Lower leg skin (tissue), 3 donors: ENCODE results near the gene TPK1.

ENCODE experiments used
- POLR2A ChIP-seq, 2 donors: fragments of 450-650 bp; IDR thresholded peaks; one replicate each; pipeline ENCODE4 v1.6.1; 2016 to 2017; ENCODE audit warnings: antibody characterized with exemption in 2 of 2, mild to moderate bottlenecking in 1 of 2, moderate library complexity in 1 of 2
- TF ChIP-seq, protein P1 (sequence below), 3 donors: fragments of 450-650 bp; IDR thresholded peaks; one replicate each; pipeline ENCODE4 v1.5.1; 2016; ENCODE audit warnings: antibody characterized with exemption in 3 of 3, mild to moderate bottlenecking in 3 of 3, moderate library complexity in 2 of 3

DNA sequence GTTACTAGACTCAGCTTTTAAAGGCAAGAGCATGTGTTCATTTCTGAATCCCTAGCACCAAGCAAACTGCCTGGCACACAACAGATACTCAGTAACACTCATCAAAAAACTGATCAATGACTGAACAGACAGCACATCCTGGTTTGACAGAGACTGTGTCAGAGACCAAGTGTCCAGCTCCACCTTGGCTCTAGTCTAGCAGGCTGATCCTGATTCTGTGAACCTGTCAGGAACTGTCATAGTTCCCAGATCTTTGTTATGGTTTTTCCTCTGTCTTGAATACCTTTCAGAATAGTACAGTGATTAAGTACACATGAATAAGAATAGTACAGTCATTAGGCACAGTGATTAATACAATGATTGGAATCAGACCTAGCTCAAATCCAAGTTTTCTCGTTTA is 53.0 kb downstream of the TPK1 start:
- TF ChIP-seq, protein P1, sequence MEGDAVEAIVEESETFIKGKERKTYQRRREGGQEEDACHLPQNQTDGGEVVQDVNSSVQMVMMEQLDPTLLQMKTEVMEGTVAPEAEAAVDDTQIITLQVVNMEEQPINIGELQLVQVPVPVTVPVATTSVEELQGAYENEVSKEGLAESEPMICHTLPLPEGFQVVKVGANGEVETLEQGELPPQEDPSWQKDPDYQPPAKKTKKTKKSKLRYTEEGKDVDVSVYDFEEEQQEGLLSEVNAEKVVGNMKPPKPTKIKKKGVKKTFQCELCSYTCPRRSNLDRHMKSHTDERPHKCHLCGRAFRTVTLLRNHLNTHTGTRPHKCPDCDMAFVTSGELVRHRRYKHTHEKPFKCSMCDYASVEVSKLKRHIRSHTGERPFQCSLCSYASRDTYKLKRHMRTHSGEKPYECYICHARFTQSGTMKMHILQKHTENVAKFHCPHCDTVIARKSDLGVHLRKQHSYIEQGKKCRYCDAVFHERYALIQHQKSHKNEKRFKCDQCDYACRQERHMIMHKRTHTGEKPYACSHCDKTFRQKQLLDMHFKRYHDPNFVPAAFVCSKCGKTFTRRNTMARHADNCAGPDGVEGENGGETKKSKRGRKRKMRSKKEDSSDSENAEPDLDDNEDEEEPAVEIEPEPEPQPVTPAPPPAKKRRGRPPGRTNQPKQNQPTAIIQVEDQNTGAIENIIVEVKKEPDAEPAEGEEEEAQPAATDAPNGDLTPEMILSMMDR (IDR thresholded peaks at IDR 0.05) = no peak
- TF ChIP-seq POLR2A (IDR thresholded peaks at IDR 0.05) = no peak
